ENCODE measurements around the gene ZC2HC1C.

- TF ChIP-seq CTCF (IDR thresholded peaks at IDR 0.05; ENCODE audit: poor library complexity) (no peak), EZH2phosphoT487 (IDR thresholded peaks at IDR 0.05; ENCODE audit: low read depth, severe bottlenecking, unreplicated experiment) (no peak), EZH2 (IDR thresholded peaks at IDR 0.05; ENCODE audit: borderline replicate concordance) (no peak)
These were observed 37.7 kb downstream of the ZC2HC1C start for GRCh38 chr14:75107186-75107585.

Measured in hepatocyte (in vitro differentiated cells).